Embryonic facial prominence (tissue), 1 donor: ENCODE data around the gene CDYL2.
"Not testable (repeated sequence)": the region's sequence is repeated elsewhere in the genome, so short reads cannot be mapped to it uniquely, and the experiment has no call there.

Experiments used
- DNase-seq: peaks from one replicate; pipeline ENCODE4 v3.0.0-alpha.2; 2016; ENCODE audit errors: extremely low spot score

Gene CDYL2

GRCh38 chr16:80809366-80809765 is 5.0 kb upstream of the CDYL2 start:
- no peak for DNase-seq

- DNase-seq = no peak
Measured at GRCh38 chr16:80807906-80808305, 3.5 kb upstream of the CDYL2 start.

- DNase-seq = no peak
Measured at GRCh38 chr16:80806927-80807340, 2.5 kb upstream of the CDYL2 start.

GRCh38 chr16:80806289-80806688 is 1.9 kb upstream of the CDYL2 start:
- DNase-seq = no peak

- peak; percentile 9 for DNase-seq
Measured at GRCh38 chr16:80804056-80804525, 307 bp downstream of the CDYL2 start.

GRCh38 chr16:80803339-80804055 is 901 bp downstream of the CDYL2 start:
- no peak for DNase-seq

- no peak for DNase-seq
Measured at GRCh38 chr16:80802902-80803301, 1.5 kb downstream of the CDYL2 start.

- DNase-seq = no peak
Measured at GRCh38 chr16:80802138-80802537, 2.3 kb downstream of the CDYL2 start.

GRCh38 chr16:80794071-80794470 is 10.3 kb downstream of the CDYL2 start:
- no peak for DNase-seq

- no peak for DNase-seq
Measured at GRCh38 chr16:80792031-80792430, 12.4 kb downstream of the CDYL2 start.

GRCh38 chr16:80791411-80791810 is 13.0 kb downstream of the CDYL2 start:
- no peak for DNase-seq

- DNase-seq = no peak
Measured at GRCh38 chr16:80790751-80791150, 13.6 kb downstream of the CDYL2 start.

GRCh38 chr16:80788027-80788426 is 16.4 kb downstream of the CDYL2 start:
- no peak for DNase-seq

- not testable (repeated sequence) for DNase-seq
Measured at GRCh38 chr16:80786561-80786960, 17.8 kb downstream of the CDYL2 start.

- no peak for DNase-seq
Measured at GRCh38 chr16:80784951-80785350, 19.4 kb downstream of the CDYL2 start.

GRCh38 chr16:80778703-80779102 is 25.7 kb downstream of the CDYL2 start:
- no peak for DNase-seq

GRCh38 chr16:80776856-80777255 is 27.5 kb downstream of the CDYL2 start:
- DNase-seq = no peak

- DNase-seq = no peak
Measured at GRCh38 chr16:80775450-80775849, 28.9 kb downstream of the CDYL2 start.

- no peak for DNase-seq
Measured at GRCh38 chr16:80766798-80767197, 37.6 kb downstream of the CDYL2 start.

GRCh38 chr16:80759419-80760162 is 44.8 kb downstream of the CDYL2 start:
- DNase-seq = no peak

GRCh38 chr16:80754476-80754875 is 49.9 kb downstream of the CDYL2 start:
- no peak for DNase-seq

- DNase-seq = no peak
Measured at GRCh38 chr16:80752541-80752940, 51.9 kb downstream of the CDYL2 start.

GRCh38 chr16:80751167-80751566 is 53.2 kb downstream of the CDYL2 start:
- DNase-seq = no peak
